GM23248 (cell line): ENCODE measurements around the gene ONECUT2. TPM values are rescaled to one million over a fixed set of nuclear protein-coding genes. Genes with fewer than 3 reads are reported as not detected.

ENCODE experiments used
- DNase-seq: peaks from one replicate; pipeline ENCODE4 v3.0.0-alpha.2; 2015
- H2AFZ ChIP-seq: fragments of 200-600 bp; sonication (generic); 2 replicates; pipeline ENCODE4 v1.6.1; 2016; ENCODE audit warnings: antibody characterized with exemption
- H3F3A ChIP-seq: fragments of 200-600 bp; sonication (generic); 2 replicates; pipeline ENCODE4 v1.6.1; 2016; ENCODE audit warnings: mild to moderate bottlenecking, antibody characterized with exemption, mixed run types; ENCODE audit not compliant: insufficient read depth
- H3K27ac ChIP-seq: fragments of 200-600 bp; sonication (generic); 2 replicates; pipeline ENCODE4 v1.5.1; 2016; ENCODE audit warnings: mild to moderate bottlenecking
- H3K27me3 ChIP-seq: fragments of 200-600 bp; sonication (generic); replicated peaks from 2 replicates; pipeline ENCODE4 v1.6.1; 2016; ENCODE audit warnings: mild to moderate bottlenecking; ENCODE audit not compliant: insufficient read depth
- H3K36me3 ChIP-seq: fragments of 200-600 bp; sonication (generic); 2 replicates; pipeline ENCODE4 v1.6.1; 2016; ENCODE audit warnings: low read depth, mild to moderate bottlenecking
- H3K4me1 ChIP-seq: fragments of 200-600 bp; sonication (generic); 2 replicates; pipeline ENCODE4 v1.6.1; 2016; ENCODE audit warnings: mild to moderate bottlenecking; ENCODE audit not compliant: insufficient read depth
- H3K4me2 ChIP-seq: fragments of 200-600 bp; sonication (generic); one replicate; pipeline ENCODE4 v1.6.1; 2016; ENCODE audit warnings: mild to moderate bottlenecking; ENCODE audit not compliant: unreplicated experiment
- H3K4me3 ChIP-seq: fragments of 200-600 bp; sonication (generic); 2 replicates; pipeline ENCODE4 v1.5.1; 2016; ENCODE audit warnings: mild to moderate bottlenecking
- H3K79me2 ChIP-seq: fragments of 200-600 bp; sonication (generic); 2 replicates; pipeline ENCODE4 v1.6.1; 2016; ENCODE audit warnings: mild to moderate bottlenecking; ENCODE audit not compliant: insufficient read depth
- H3K9ac ChIP-seq: fragments of 200-600 bp; sonication (generic); 2 replicates; pipeline ENCODE4 v1.6.1; 2016; ENCODE audit warnings: mild to moderate bottlenecking
- H3K9me2 ChIP-seq: fragments of 200-600 bp; sonication (generic); 2 replicates; pipeline ENCODE4 v1.6.1; 2016; ENCODE audit warnings: mixed run types, mild to moderate bottlenecking, moderate library complexity; ENCODE audit not compliant: insufficient read depth
- H3K9me3 ChIP-seq: fragments of 200-600 bp; sonication (generic); one replicate; pipeline ENCODE4 v1.6.1; 2017; ENCODE audit warnings: low read depth
- H4K20me1 ChIP-seq: fragments of 200-600 bp; sonication (generic); 2 replicates; pipeline ENCODE4 v1.6.0; 2016; ENCODE audit not compliant: insufficient read depth
- EZH2 ChIP-seq: fragments of 200-600 bp; sonication (generic); IDR thresholded peaks from 2 replicates; pipeline ENCODE4 v1.6.1; 2018; ENCODE audit warnings: antibody characterized with exemption, mild to moderate bottlenecking; ENCODE audit not compliant: insufficient read depth, poor library complexity, severe bottlenecking
- EZH2phosphoT487 ChIP-seq: fragments of 200-600 bp; sonication (generic); IDR thresholded peaks from 2 replicates; pipeline ENCODE4 v1.6.1; 2018; ENCODE audit warnings: antibody characterized with exemption, moderate library complexity, mild to moderate bottlenecking, low read depth; ENCODE audit not compliant: insufficient read depth
- WGBS, 2 experiments: methylation state at CpG; one replicate each; pipeline ENCODE4 v1.1.6; 2015 to 2017; ENCODE audit warnings: low lambda C conversion rate in 2 of 2, low coverage in 1 of 2; ENCODE audit errors: missing lambda C conversion rate in 2 of 2; 5-methylcytosine and 5-hydroxymethylcytosine counted together
- in situ Hi-C: fragments of 300-500 bp; cut with MboI; formaldehyde crosslinking; loops from 2 replicates; pipeline ENCODE4 v1.15.0; 2020
- polyA plus RNA-seq: library from polyadenylated mRNA; unstranded; fragments of >200 nt; fragmentation: Nextera tagmentation; extraction: Ambion mirVana; gene quantifications from 2 replicates; pipeline ENCODE4 v1.2.1, GENCODE V29; 2016
- total RNA-seq: library from RNA; depleted of rRNA; stranded (reverse); fragments of >200 nt; shearing (Covaris generic); gene quantifications from 2 replicates; pipeline ENCODE4 v1.2.3, GENCODE V29; 2014

Gene ONECUT2
- total and polyA plus RNA-seq, 2 experiments from 2014 or later, result 0.01 TPM; not detected in 1

DNA sequence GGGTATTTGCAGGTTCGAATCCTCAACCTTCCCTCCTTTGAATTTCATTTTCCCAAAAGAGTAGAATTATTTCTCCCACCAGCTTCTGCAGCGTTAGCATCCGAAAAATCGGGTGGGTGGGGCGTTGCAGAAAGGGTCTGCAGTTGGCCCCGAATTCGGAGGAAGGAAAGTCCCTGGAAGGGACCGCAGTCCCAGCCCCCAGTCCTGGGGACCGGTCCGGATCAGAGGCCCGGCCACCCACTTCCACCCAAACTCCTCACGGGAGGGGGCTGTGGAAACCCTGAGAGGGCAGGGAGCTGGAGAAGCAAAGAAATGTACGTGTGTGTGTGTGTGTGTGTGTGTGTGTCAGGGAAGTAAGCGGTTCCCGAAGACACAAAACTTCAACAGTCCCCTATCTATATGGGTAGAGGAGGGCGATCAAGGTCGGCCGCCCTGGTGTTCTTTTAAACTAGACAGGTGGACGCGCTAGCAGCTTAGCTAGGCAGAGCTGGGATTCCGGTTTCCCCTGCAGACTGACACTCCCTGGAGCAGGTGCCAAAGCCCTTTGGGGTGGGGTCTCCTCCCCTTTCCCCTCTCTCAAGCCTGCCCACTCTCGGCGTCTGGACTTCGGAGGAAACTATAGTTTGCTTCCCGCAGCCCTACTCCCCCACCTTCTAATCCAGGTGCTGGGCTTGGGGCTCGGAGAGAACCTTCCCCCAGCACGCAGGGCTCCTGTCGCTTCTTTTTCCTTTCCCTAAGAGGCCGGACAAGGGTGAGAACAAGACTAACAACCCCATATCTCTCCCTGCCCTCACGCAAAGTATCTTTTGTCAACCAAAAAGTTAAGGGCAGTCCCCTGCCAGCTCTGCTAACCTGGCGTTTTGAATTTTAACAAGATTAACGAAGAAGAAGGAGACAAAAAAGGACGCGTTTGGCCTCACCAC is 4.8 kb upstream of the ONECUT2 start:
- WGBS, 2 experiments, result 12 to 14% methylated on average over 34 of the region's 34 CpGs
- Histone ChIP-seq H3K9me2 (no peaks in the 10 kb centered on the region), H3K36me3 (no peaks in the 10 kb centered on the region), H3K27me3 (peaks cover 92% of the 10 kb centered on the region), H3K9me3 (no peaks in the 10 kb centered on the region), H3K79me2 (no peaks in the 10 kb centered on the region), H4K20me1 (no peaks in the 10 kb centered on the region), H3F3A (no peaks in the 10 kb centered on the region), H3K27ac (no peak overlapping the region), H3K9ac (no peak overlapping the region), H2AFZ (no peak overlapping the region), H3K4me3 (no peak overlapping the region), H3K4me2 (no peak overlapping the region), H3K4me1 (no peaks in the 10 kb centered on the region)
- TF ChIP-seq EZH2phosphoT487 (0 out of 2 replicates have a peak, but pooled peaks have one; percentile 24), EZH2 (no peak)
- in situ Hi-C loops, result loop anchor here (25.0 kb wide), 1 partner anchor 568 kb away; no protein-coding TSS in a partner anchor
- DNase-seq, result no peak

DNA sequence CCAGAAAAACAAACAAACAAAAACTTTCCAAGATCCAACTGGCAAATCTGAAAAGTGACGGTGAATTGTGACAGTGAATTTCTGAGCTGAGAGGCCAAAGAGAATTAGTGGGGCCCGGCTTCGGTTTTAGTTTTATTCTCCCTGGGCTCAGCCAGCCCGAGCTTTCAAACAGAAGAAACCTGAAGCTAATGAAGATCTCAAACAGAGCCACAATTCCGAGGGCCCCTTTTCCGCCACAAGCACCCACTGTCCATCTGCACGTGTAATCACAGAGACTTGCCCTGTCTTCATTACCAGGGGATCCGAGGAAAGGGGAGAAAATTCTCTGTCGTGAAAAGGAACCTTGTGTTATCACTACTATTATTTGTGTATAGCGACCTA is 4.2 kb upstream of the ONECUT2 start:
- no peaks in the 10 kb centered on the region for H3K36me3 ChIP-seq
- no peaks in the 10 kb centered on the region for H3K79me2 ChIP-seq
- H3K9ac ChIP-seq, result no peak overlapping the region
- no peaks in the 10 kb centered on the region for H3F3A ChIP-seq
- TF ChIP-seq EZH2 (peak; percentile 70), EZH2phosphoT487 (0 out of 2 replicates have a peak, but pooled peaks have one; percentile 3)
- H3K4me1 ChIP-seq, result no peaks in the 10 kb centered on the region
- in situ Hi-C loops, result loop anchor here (25.0 kb wide), 1 partner anchor 569 kb away; no protein-coding TSS in a partner anchor
- no peak overlapping the region for H3K27ac ChIP-seq
- H4K20me1 ChIP-seq, result no peaks in the 10 kb centered on the region
- H3K9me3 ChIP-seq, result no peaks in the 10 kb centered on the region
- no peaks in the 10 kb centered on the region for H3K9me2 ChIP-seq
- no peak overlapping the region for H3K4me3 ChIP-seq
- H3K4me2 ChIP-seq, result no peak overlapping the region
- H3K27me3 ChIP-seq, result peaks cover 87% of the 10 kb centered on the region
- no peak for DNase-seq
- H2AFZ ChIP-seq, result no peak overlapping the region
- 11 to 15% methylated on average over 10 of the region's 10 CpGs for WGBS, 2 experiments

DNA sequence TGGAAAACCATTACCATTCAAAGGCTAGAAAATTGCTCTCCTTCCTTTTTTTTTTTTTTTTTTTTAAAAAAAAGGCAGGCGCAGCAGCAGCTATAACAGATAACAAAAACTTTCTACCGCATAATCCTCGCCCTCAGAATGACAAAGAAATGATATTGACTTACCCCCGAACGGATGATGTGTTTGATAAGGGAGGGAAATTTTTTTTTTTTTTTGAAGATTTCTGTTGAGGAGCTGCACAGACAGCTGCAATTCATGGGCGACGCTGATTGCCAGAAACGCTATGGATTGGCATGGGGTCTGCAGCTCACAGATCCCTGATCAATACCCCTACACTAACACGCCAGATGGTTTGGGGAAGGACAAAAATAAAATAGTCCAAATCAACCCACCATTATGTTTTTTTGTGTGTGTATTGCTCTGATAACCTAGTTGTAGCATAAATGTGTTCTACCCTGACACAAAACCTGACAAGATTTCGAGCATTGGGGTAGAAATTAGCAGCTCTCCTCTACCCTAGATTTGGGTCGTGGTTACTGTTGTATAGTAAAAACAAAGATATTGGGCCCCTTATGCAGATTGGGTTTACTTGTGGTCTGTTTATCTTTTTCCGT is 3.6 kb upstream of the ONECUT2 start:
- in situ Hi-C loops, result loop anchor here (25.0 kb wide), 1 partner anchor 569 kb away; no protein-coding TSS in a partner anchor
- no peak for TF ChIP-seq EZH2phosphoT487
- TF ChIP-seq EZH2, result no peak
- H3K4me1 ChIP-seq, result no peaks in the 10 kb centered on the region
- H2AFZ ChIP-seq, result no peak overlapping the region
- 15 to 16% methylated on average over 12 of the region's 12 CpGs for WGBS, 2 experiments
- no peak overlapping the region for H3K27ac ChIP-seq
- no peaks in the 10 kb centered on the region for H3K79me2 ChIP-seq
- H3K4me2 ChIP-seq, result no peak overlapping the region
- no peak overlapping the region for H3K9ac ChIP-seq
- H3K9me2 ChIP-seq, result no peaks in the 10 kb centered on the region
- no peaks in the 10 kb centered on the region for H3F3A ChIP-seq
- no peaks in the 10 kb centered on the region for H3K9me3 ChIP-seq
- no peak for DNase-seq
- H3K4me3 ChIP-seq, result no peak overlapping the region
- H3K36me3 ChIP-seq, result no peaks in the 10 kb centered on the region
- no peaks in the 10 kb centered on the region for H4K20me1 ChIP-seq
- peaks cover 88% of the 10 kb centered on the region for H3K27me3 ChIP-seq

DNA sequence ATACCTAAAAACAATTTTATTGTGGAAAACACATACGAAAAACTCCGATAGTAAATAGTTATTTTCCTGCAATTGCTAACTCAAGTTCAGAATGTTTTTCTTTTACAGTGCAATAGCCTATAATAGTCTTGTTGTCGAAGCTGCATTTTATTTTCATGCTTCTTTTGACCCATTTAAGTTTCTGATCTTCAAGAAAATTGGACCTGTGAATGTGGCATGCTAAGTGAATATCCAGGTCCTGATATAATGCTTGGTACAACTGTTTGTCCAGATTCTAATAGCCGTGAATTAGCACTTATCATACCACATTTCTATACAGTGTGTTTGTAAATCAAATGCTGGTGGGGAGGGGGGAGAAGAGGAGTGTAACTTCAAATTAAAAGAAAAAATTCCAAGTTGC is 3.0 kb upstream of the ONECUT2 start:
- Histone ChIP-seq H3K27me3 (peaks cover 88% of the 10 kb centered on the region), H3K4me2 (no peak overlapping the region), H3K79me2 (no peaks in the 10 kb centered on the region), H2AFZ (no peak overlapping the region), H3K4me1 (no peaks in the 10 kb centered on the region), H4K20me1 (no peaks in the 10 kb centered on the region), H3K9me2 (no peaks in the 10 kb centered on the region), H3K9ac (no peak overlapping the region), H3K36me3 (no peaks in the 10 kb centered on the region), H3K9me3 (no peaks in the 10 kb centered on the region), H3F3A (no peaks in the 10 kb centered on the region), H3K4me3 (no peak overlapping the region), H3K27ac (no peak overlapping the region)
- TF ChIP-seq EZH2 (no peak), EZH2phosphoT487 (no peak)
- 44 to 49% methylated on average over 4 of the region's 4 CpGs for WGBS, 2 experiments
- no peak for DNase-seq
- in situ Hi-C loops, result loop anchor here (25.0 kb wide), 1 partner anchor 570 kb away; no protein-coding TSS in a partner anchor
